HEK293 (cell line): ENCODE results near the gene MGLL.

Experiments
- MEIS1 ChIP-seq: sonication (generic); formaldehyde crosslinking; IDR thresholded peaks from 2 replicates; pipeline ENCODE4 v1.8.1; 2022; ENCODE audit warnings: missing genetic modification reagents, mild to moderate bottlenecking, borderline replicate concordance
- ZBTB21 ChIP-seq: fragments of 450-650 bp; formaldehyde crosslinking; IDR thresholded peaks from 2 replicates; pipeline ENCODE4 v1.5.1; 2017; ENCODE audit warnings: missing biosample characterization, missing genetic modification characterization
- ZNF175 ChIP-seq: fragments of 450-650 bp; formaldehyde crosslinking; IDR thresholded peaks from 2 replicates; pipeline ENCODE4 v1.5.1; 2016; ENCODE audit warnings: missing biosample characterization, missing genetic modification characterization
- ZNF274 ChIP-seq, 2 experiments: fragments of 200-500 bp in 1 of 2; fragments of 450-650 bp in 1 of 2; sonication (Bioruptor generic) in 1 of 2; formaldehyde crosslinking in 1 of 2; IDR thresholded peaks; 2 replicates each; pipeline versions ENCODE4 v1.5.1 to v1.6.1; 2014 to 2016; ENCODE audit warnings: borderline replicate concordance in 1 of 2, inconsistent platforms in 1 of 2, low read length in 1 of 2, missing biosample characterization in 1 of 2, missing genetic modification characterization in 1 of 2
- ZNF350 ChIP-seq: fragments of 450-650 bp; formaldehyde crosslinking; IDR thresholded peaks from 2 replicates; pipeline ENCODE4 v1.5.0; 2017; ENCODE audit warnings: missing biosample characterization, mild to moderate bottlenecking, missing genetic modification characterization
- ZNF501 ChIP-seq: fragments of 450-650 bp; formaldehyde crosslinking; IDR thresholded peaks from 2 replicates; pipeline ENCODE4 v1.5.1; 2016; ENCODE audit warnings: missing biosample characterization, missing genetic modification characterization
- TF ChIP-seq, protein P1 (sequence below): fragments of 450-650 bp; formaldehyde crosslinking; IDR thresholded peaks from 2 replicates; pipeline ENCODE4 v1.5.1; 2016; ENCODE audit warnings: missing biosample characterization, missing genetic modification characterization
- TF ChIP-seq, protein P2 (sequence below): fragments of 450-650 bp; formaldehyde crosslinking; IDR thresholded peaks from 2 replicates; pipeline ENCODE4 v1.5.1; 2017; ENCODE audit warnings: missing biosample characterization, missing genetic modification characterization
- TF ChIP-seq, protein P3 (sequence below): fragments of 450-650 bp; formaldehyde crosslinking; conservative IDR thresholded peaks from 2 replicates; pipeline ENCODE4 v1.5.1; 2016; ENCODE audit warnings: low read depth, missing biosample characterization, missing genetic modification characterization
- TF ChIP-seq, protein P4 (sequence below): fragments of 450-650 bp; formaldehyde crosslinking; IDR thresholded peaks from 2 replicates; pipeline ENCODE4 v1.5.1; 2016; ENCODE audit warnings: missing biosample characterization, missing genetic modification characterization
- TF ChIP-seq, protein P5 (sequence below): fragments of 450-650 bp; formaldehyde crosslinking; IDR thresholded peaks from 2 replicates; pipeline ENCODE4 v1.5.1; 2016; ENCODE audit warnings: missing biosample characterization, missing genetic modification characterization

DNA sequence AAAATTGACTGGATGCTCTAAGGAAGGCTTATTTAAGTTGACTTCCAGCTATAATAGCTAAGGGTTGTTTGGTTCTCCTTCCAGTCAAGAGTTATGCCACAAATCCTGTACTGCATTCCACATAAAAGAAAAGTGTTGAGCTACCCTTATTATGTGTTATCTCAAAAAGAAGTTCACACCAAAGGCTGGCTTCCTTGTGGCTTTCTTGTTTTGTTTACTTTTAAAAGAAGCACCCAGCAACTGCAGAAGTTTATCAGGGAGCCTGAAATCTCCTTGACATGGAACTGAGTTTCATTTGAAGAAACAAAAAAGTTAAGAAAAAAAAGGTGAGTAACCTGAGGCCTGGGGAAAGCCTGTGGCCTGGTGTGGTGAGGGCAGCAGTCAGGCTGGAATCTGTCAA, 10.2 kb downstream of the MGLL start:
- TF ChIP-seq, protein P1, sequence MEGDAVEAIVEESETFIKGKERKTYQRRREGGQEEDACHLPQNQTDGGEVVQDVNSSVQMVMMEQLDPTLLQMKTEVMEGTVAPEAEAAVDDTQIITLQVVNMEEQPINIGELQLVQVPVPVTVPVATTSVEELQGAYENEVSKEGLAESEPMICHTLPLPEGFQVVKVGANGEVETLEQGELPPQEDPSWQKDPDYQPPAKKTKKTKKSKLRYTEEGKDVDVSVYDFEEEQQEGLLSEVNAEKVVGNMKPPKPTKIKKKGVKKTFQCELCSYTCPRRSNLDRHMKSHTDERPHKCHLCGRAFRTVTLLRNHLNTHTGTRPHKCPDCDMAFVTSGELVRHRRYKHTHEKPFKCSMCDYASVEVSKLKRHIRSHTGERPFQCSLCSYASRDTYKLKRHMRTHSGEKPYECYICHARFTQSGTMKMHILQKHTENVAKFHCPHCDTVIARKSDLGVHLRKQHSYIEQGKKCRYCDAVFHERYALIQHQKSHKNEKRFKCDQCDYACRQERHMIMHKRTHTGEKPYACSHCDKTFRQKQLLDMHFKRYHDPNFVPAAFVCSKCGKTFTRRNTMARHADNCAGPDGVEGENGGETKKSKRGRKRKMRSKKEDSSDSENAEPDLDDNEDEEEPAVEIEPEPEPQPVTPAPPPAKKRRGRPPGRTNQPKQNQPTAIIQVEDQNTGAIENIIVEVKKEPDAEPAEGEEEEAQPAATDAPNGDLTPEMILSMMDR (tag by site-specific recombination) = no peak
- TF ChIP-seq ZNF350 (no peak), MEIS1 (CRISPR knock-in tag) (no peak), ZBTB21 (tag by site-specific recombination) (no peak), ZNF274 (IDR thresholded peaks at IDR 0.05; ENCODE audit: low read length) (no peak), ZNF274 (tag by site-specific recombination; IDR thresholded peaks at IDR 0.05; ENCODE audit: borderline replicate concordance) (no peak), ZNF501 (no peak), ZNF175 (tag by site-specific recombination) (no peak)
- TF ChIP-seq, protein P2, sequence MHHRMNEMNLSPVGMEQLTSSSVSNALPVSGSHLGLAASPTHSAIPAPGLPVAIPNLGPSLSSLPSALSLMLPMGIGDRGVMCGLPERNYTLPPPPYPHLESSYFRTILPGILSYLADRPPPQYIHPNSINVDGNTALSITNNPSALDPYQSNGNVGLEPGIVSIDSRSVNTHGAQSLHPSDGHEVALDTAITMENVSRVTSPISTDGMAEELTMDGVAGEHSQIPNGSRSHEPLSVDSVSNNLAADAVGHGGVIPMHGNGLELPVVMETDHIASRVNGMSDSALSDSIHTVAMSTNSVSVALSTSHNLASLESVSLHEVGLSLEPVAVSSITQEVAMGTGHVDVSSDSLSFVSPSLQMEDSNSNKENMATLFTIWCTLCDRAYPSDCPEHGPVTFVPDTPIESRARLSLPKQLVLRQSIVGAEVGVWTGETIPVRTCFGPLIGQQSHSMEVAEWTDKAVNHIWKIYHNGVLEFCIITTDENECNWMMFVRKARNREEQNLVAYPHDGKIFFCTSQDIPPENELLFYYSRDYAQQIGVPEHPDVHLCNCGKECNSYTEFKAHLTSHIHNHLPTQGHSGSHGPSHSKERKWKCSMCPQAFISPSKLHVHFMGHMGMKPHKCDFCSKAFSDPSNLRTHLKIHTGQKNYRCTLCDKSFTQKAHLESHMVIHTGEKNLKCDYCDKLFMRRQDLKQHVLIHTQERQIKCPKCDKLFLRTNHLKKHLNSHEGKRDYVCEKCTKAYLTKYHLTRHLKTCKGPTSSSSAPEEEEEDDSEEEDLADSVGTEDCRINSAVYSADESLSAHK (tag by site-specific recombination) = no peak
- TF ChIP-seq, protein P3, sequence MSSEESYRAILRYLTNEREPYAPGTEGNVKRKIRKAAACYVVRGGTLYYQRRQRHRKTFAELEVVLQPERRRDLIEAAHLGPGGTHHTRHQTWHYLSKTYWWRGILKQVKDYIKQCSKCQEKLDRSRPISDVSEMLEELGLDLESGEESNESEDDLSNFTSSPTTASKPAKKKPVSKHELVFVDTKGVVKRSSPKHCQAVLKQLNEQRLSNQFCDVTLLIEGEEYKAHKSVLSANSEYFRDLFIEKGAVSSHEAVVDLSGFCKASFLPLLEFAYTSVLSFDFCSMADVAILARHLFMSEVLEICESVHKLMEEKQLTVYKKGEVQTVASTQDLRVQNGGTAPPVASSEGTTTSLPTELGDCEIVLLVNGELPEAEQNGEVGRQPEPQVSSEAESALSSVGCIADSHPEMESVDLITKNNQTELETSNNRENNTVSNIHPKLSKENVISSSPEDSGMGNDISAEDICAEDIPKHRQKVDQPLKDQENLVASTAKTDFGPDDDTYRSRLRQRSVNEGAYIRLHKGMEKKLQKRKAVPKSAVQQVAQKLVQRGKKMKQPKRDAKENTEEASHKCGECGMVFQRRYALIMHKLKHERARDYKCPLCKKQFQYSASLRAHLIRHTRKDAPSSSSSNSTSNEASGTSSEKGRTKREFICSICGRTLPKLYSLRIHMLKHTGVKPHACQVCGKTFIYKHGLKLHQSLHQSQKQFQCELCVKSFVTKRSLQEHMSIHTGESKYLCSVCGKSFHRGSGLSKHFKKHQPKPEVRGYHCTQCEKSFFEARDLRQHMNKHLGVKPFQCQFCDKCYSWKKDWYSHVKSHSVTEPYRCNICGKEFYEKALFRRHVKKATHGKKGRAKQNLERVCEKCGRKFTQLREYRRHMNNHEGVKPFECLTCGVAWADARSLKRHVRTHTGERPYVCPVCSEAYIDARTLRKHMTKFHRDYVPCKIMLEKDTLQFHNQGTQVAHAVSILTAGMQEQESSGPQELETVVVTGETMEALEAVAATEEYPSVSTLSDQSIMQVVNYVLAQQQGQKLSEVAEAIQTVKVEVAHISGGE (tag by site-specific recombination) = no peak
- TF ChIP-seq, protein P4, sequence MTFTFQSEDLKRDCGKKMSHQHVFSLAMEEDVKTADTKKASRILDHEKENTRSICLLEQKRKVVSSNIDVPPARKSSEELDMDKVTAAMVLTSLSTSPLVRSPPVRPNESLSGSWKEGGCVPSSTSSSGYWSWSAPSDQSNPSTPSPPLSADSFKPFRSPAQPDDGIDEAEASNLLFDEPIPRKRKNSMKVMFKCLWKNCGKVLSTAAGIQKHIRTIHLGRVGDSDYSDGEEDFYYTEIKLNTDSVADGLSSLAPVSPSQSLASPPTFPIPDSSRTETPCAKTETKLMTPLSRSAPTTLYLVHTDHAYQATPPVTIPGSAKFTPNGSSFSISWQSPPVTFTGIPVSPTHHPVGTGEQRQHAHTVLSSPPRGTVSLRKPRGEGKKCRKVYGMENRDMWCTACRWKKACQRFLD = no peak
- TF ChIP-seq, protein P5, sequence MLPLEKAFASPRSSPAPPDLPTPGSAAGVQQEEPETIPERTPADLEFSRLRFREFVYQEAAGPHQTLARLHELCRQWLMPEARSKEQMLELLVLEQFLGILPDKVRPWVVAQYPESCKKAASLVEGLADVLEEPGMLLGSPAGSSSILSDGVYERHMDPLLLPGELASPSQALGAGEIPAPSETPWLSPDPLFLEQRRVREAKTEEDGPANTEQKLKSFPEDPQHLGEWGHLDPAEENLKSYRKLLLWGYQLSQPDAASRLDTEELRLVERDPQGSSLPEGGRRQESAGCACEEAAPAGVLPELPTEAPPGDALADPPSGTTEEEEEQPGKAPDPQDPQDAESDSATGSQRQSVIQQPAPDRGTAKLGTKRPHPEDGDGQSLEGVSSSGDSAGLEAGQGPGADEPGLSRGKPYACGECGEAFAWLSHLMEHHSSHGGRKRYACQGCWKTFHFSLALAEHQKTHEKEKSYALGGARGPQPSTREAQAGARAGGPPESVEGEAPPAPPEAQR (tag by site-specific recombination) = no peak
